ENCODE measurements around the gene MRC1.

DNA sequence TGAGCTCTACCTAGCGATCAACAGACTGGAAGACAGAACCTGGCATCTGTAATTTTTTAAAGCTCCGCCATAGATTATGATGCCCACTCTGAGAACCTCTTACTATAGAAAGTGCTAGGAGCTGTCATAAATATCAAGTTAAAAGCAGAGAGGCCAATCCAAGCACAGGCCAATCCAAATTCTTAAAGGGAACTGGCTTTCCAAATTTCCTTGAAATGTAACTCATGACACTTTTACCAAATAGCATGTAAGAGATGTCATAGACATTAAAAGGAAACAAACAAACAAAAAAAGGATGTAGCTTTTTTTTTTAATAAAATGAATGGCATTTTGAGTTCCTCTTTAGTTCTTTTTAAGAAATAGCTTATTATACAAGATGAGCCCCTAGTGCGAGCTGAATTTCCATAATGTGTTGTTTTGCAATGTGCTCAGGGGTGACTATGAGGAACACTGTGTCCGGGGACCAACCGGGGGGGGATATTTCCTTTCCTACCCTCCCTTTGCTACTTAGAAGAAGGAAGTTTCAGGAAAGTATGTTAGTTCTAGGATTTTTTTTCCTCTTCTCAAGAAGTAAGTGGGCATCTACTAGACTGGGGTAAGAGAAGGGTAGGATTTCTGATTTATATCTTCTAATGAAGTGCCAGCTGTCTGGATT lies 23.7 kb upstream of the MRC1 start:
- TF ChIP-seq, protein P1, sequence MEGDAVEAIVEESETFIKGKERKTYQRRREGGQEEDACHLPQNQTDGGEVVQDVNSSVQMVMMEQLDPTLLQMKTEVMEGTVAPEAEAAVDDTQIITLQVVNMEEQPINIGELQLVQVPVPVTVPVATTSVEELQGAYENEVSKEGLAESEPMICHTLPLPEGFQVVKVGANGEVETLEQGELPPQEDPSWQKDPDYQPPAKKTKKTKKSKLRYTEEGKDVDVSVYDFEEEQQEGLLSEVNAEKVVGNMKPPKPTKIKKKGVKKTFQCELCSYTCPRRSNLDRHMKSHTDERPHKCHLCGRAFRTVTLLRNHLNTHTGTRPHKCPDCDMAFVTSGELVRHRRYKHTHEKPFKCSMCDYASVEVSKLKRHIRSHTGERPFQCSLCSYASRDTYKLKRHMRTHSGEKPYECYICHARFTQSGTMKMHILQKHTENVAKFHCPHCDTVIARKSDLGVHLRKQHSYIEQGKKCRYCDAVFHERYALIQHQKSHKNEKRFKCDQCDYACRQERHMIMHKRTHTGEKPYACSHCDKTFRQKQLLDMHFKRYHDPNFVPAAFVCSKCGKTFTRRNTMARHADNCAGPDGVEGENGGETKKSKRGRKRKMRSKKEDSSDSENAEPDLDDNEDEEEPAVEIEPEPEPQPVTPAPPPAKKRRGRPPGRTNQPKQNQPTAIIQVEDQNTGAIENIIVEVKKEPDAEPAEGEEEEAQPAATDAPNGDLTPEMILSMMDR (conservative IDR thresholded peaks at IDR 0.05) = no peak
- TF ChIP-seq ZFX (IDR thresholded peaks at IDR 0.05) = no peak
